B cell (primary cell): ENCODE data around the gene AREL1.

Experiments used
- EZH2 ChIP-seq: IDR thresholded peaks from 2 replicates; pipeline ENCODE4 v1.6.1; 2012; ENCODE audit warnings: borderline replicate concordance, low read depth, mild to moderate bottlenecking, moderate library complexity, low read length; ENCODE audit not compliant: insufficient read depth, poor library complexity, severe bottlenecking
- TF ChIP-seq, protein P1 (sequence below): fragments of 200-600 bp; IDR thresholded peaks from one replicate; pipeline ENCODE4 v1.8.0; 2022; ENCODE audit warnings: antibody characterized with exemption, mild to moderate bottlenecking

DNA sequence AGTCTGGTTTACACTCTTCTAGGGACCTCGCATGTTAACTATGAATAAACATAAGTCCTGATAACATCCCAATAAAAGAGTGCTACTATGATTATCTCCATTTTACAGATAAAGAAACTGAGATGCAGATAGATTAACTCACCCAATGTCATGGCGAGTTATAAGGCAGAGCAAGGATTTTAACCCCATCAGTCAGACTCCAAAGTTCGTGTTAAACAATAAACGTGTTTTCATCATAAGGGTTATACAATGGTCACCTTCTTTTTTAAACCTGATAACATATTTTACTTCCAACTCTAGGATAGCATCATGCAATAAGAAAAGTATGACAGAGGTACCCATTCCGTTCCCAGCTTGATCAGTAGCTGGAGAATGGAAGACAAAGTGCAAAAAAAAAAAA lies 1.2 kb downstream of the AREL1 start:
- TF ChIP-seq, protein P1, sequence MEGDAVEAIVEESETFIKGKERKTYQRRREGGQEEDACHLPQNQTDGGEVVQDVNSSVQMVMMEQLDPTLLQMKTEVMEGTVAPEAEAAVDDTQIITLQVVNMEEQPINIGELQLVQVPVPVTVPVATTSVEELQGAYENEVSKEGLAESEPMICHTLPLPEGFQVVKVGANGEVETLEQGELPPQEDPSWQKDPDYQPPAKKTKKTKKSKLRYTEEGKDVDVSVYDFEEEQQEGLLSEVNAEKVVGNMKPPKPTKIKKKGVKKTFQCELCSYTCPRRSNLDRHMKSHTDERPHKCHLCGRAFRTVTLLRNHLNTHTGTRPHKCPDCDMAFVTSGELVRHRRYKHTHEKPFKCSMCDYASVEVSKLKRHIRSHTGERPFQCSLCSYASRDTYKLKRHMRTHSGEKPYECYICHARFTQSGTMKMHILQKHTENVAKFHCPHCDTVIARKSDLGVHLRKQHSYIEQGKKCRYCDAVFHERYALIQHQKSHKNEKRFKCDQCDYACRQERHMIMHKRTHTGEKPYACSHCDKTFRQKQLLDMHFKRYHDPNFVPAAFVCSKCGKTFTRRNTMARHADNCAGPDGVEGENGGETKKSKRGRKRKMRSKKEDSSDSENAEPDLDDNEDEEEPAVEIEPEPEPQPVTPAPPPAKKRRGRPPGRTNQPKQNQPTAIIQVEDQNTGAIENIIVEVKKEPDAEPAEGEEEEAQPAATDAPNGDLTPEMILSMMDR: no peak
- TF ChIP-seq EZH2: no peak
